Endothelial cell (in vitro differentiated cells): ENCODE data around the gene DNAAF8. TPM values are rescaled to one million over a fixed set of nuclear protein-coding genes. Genes with fewer than 3 reads are reported as not detected.
A peak's percentile ranks its signal among the peaks of the same experiment; 100 is the strongest.

Source experiments
- DNase-seq: peaks from one replicate; pipeline ENCODE4 v3.0.0; 2021; ENCODE audit warnings: low spot score
- H3K27ac Mint-ChIP-seq: one replicate; pipeline ENCODE4 v1.8.0; 2021; ENCODE audit warnings: mixed read lengths, inconsistent platforms; ENCODE audit not compliant: unreplicated experiment
- H3K27me3 Mint-ChIP-seq: one replicate; pipeline ENCODE4 v1.8.0; 2021; ENCODE audit warnings: mild to moderate bottlenecking, moderate library complexity, mixed read lengths, inconsistent platforms; ENCODE audit not compliant: unreplicated experiment
- H3K36me3 Mint-ChIP-seq: one replicate; pipeline ENCODE4 v1.8.0; 2021; ENCODE audit warnings: mild to moderate bottlenecking, low read depth, mixed read lengths, inconsistent platforms; ENCODE audit not compliant: unreplicated experiment
- H3K4me1 Mint-ChIP-seq: one replicate; pipeline ENCODE4 v1.8.0; 2021; ENCODE audit warnings: mild to moderate bottlenecking, mixed read lengths, inconsistent platforms; ENCODE audit not compliant: unreplicated experiment
- H3K4me3 Mint-ChIP-seq: one replicate; pipeline ENCODE4 v1.8.0; 2021; ENCODE audit warnings: mild to moderate bottlenecking, mixed read lengths, inconsistent platforms; ENCODE audit not compliant: unreplicated experiment
- H3K9me3 Mint-ChIP-seq: one replicate; pipeline ENCODE4 v1.8.0; 2021; ENCODE audit warnings: mixed read lengths, inconsistent platforms; ENCODE audit not compliant: unreplicated experiment
- CTCF ChIP-seq: fragments of 200-600 bp; sonication (generic); IDR thresholded peaks from one replicate; pipeline ENCODE4 v1.5.0; 2021; ENCODE audit warnings: antibody characterized with exemption; ENCODE audit not compliant: unreplicated experiment
- total RNA-seq: library from RNA; stranded (reverse); fragmentation: NEBNext Ultra II Directional; extraction: Animal tissue kit (Norgen Biotek cat#: 25700); gene quantifications from one replicate; pipeline ENCODE4 v1.2.1, GENCODE V29; 2021; ENCODE audit not compliant: unreplicated experiment

The DNAAF8 gene
- total RNA-seq, 1 donor from 2014 or later: 0.18 TPM

DNA sequence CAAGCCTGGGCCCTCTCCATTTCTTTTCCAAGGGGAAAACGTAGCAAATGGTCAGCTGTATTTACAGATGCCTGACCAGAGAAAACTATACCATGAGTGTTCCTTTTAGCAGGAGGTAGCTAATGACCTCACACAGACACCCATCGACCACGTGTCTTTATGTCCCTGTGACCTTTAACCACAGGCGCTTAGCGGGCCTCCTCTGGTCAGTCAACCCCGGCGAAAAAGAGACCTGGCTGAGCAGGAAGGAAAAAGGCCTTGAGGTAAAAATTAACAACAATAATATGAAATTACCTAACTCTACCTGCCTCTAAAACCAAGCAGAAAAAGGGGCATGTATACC lies 31.9 kb upstream of the DNAAF8 start:
- DNase-seq: no peak
- no peak for TF ChIP-seq CTCF
- Mint-ChIP-seq H3K27me3 (peaks cover 5% of the 10 kb centered on the region), H3K27ac (no peak overlapping the region), H3K36me3 (peaks cover 27% of the 10 kb centered on the region), H3K9me3 (no peaks in the 10 kb centered on the region), H3K4me1 (no peaks in the 10 kb centered on the region), H3K4me3 (no peak overlapping the region)

GRCh38 chr16:4703906-4704305 lies 30.4 kb upstream of the DNAAF8 start:
- H3K4me1 Mint-ChIP-seq: no peaks in the 10 kb centered on the region
- H3K36me3 Mint-ChIP-seq: peaks cover 27% of the 10 kb centered on the region
- TF ChIP-seq CTCF: no peak
- no peak for DNase-seq
- no peak overlapping the region for H3K27ac Mint-ChIP-seq
- H3K4me3 Mint-ChIP-seq: no peak overlapping the region
- no peaks in the 10 kb centered on the region for H3K9me3 Mint-ChIP-seq
- H3K27me3 Mint-ChIP-seq: peaks cover 5% of the 10 kb centered on the region

- Mint-ChIP-seq H3K36me3 (peaks cover 26% of the 10 kb centered on the region), H3K27ac (no peak overlapping the region), H3K4me3 (no peak overlapping the region), H3K4me1 (no peaks in the 10 kb centered on the region), H3K9me3 (no peaks in the 10 kb centered on the region), H3K27me3 (peaks cover 3% of the 10 kb centered on the region)
- no peak for DNase-seq
- no peak for TF ChIP-seq CTCF
These were observed 29.8 kb upstream of the DNAAF8 start for GRCh38 chr16:4704491-4704890.

DNA sequence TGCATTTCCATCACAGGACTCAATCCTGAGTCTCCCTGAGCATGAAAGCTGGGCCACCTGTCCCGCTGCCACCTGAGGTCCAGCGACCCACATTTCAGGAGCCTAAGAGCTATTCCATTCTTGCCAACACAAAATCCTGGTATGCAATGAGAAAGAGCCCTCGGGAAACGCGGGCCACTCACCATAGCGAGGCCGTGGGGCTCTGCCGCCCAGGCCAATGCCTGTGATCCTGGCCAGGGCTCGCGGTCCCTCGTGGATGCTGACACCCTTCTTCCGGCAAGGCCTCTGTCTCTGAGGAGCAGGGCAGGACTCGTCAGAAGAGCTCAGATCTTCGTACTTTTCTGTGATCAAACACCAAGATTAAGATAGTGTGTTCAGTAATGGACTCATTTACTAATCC lies 29.4 kb upstream of the DNAAF8 start:
- no peak for TF ChIP-seq CTCF
- no peak overlapping the region for H3K4me3 Mint-ChIP-seq
- no peaks in the 10 kb centered on the region for H3K9me3 Mint-ChIP-seq
- H3K4me1 Mint-ChIP-seq: no peaks in the 10 kb centered on the region
- peaks cover 23% of the 10 kb centered on the region for H3K36me3 Mint-ChIP-seq
- no peak for DNase-seq
- no peaks in the 10 kb centered on the region for H3K27me3 Mint-ChIP-seq
- no peak overlapping the region for H3K27ac Mint-ChIP-seq

- H3K27ac Mint-ChIP-seq: no peak overlapping the region
- TF ChIP-seq CTCF: no peak
- no peak for DNase-seq
- H3K27me3 Mint-ChIP-seq: no peaks in the 10 kb centered on the region
- no peaks in the 10 kb centered on the region for H3K9me3 Mint-ChIP-seq
- H3K4me3 Mint-ChIP-seq: peak overlapping the region; percentile 34
- no peaks in the 10 kb centered on the region for H3K4me1 Mint-ChIP-seq
- peaks cover 23% of the 10 kb centered on the region for H3K36me3 Mint-ChIP-seq
These were observed 27.5 kb upstream of the DNAAF8 start for GRCh38 chr16:4706871-4707270.
